CD4-positive, alpha-beta T cell treated with Interferon alpha-2 for 1 hour (primary cell): ENCODE measurements around the gene GNG10.
"Not testable (repeated sequence)": the region's sequence is repeated elsewhere in the genome, so short reads cannot be mapped to it uniquely, and the experiment has no call there.

ENCODE experiments used
- DNase-seq, 2 donors: peaks; one replicate each; pipeline ENCODE4 v3.0.0-alpha.2; 2020 to 2022

Gene GNG10

DNA sequence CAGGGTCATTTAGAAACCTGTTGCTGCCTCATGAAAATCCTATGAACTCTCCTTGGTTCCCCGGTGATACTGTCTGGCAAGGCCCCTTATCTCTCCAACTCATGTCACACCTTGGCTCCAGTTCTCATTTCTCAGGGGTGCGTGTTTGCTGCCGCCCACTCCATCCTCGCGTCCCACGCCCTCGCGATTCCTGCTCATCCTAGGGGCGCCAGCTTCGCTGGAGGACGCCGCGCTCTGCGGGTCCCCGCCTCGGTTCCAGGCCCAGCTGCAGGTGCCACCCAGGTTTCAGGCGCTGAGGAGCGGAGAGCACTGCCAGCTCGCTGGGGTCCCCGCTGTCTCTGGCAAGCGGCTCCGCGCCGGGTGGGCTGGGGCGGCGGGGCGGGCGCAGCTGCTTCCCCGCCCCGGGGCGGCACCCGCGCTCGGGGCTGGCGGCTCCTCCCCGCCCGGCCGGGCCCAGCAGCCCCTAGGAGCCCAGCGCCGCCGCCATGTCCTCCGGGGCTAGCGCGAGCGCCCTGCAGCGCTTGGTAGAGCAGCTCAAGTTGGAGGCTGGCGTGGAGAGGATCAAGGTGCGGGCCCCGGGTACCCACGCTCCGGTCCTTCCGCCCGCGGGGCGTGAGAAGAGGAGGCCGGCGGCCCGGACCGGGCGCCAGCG, at the start of gene GNG10:
TSS of gene GNG10 (plus strand) at position 456 of the 652 bp plus-strand sequence. CDS start at position 486, 30 bp downstream.
- peak; percentile 65 to 75 for DNase-seq

GRCh38 chr9:111613436-111614040, 47.9 kb upstream of the GNG10 start:
- no peak for DNase-seq

DNA sequence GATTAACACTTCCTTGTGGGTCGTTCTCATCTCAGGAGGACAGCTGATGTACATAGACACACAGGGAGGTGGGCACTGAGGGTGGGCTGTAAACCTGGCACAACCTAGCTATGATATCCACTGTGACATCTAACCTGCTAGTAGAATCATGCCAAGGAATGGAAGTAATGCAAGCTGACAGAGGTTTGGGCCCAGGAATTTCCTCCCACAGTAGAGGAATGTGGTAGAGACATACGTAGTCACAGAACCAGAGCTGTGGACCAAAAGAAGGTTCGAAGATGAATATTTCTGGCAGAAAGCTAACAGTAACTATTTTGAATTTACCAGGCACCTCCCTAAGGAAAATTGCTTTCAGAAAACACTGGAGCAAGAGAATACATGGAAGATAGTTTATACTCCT, 45.5 kb upstream of the GNG10 start:
- no peak for DNase-seq

- DNase-seq = not testable (repeated sequence)
Observed at GRCh38 chr9:111617349-111617748, 44.1 kb upstream of the GNG10 start.

- DNase-seq = peak in 1 of 2 donors; percentile 30
Observed at GRCh38 chr9:111621895-111622480, 39.4 kb upstream of the GNG10 start.

- peak in 1 of 2 donors; percentile 41 for DNase-seq
Observed at GRCh38 chr9:111622626-111623025, 38.8 kb upstream of the GNG10 start.

GRCh38 chr9:111627260-111627963, 34.0 kb upstream of the GNG10 start:
- no peak for DNase-seq

DNA sequence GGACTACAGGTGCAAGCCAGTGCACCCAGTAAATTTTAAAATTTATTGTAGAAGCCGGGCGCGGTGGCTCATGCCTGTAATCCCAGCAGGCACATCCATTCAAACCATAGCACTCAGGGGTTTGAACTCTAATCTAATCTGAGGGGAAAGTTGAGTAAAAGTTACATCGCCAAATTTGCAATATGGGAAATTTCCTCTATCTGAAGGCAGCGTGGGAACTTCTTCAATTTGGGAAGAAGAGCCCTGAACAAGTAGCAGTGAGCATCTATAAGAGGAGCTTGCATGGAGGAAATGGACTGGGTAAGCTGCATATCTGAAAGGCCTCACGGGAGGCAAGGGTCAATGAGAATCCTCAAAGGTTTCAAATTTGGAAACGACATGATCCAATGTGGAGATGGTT, 33.0 kb upstream of the GNG10 start:
- DNase-seq = no peak

- no peak for DNase-seq
Observed at GRCh38 chr9:111630182-111630963, 31.0 kb upstream of the GNG10 start.

- DNase-seq = no peak
Observed at GRCh38 chr9:111630964-111631213, 30.5 kb upstream of the GNG10 start.

DNA sequence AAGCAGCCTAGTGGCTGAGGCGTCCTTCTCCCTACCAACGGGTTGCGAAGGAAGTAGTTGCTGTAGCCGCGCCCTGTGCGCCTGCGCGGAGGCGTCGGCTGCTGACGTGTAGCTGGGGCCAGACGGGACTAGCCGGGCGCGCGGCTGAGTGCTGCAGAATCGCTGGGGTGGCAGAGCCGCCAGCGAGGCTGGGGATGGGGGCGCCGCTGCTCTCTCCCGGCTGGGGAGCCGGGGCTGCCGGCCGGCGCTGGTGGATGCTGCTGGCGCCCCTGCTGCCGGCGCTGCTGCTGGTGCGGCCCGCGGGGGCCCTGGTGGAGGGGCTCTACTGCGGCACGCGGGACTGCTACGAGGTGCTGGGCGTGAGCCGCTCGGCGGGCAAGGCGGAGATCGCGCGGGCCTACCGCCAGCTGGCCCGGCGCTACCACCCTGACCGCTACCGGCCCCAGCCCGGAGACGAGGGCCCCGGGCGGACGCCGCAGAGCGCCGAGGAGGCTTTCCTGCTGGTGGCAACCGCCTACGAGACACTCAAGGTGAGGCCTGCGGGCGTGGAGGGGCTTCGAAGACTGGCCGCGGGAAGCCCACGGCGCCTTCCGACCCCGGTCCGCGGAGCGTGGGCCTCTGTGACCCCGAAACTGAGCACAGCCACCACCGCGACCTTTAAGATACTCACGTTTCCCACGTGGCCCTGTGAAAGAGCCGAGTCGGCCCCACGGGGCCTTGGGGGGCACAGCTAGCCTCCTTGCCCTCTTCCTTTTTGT, 30.0 kb upstream of the GNG10 start, which contains the start of gene DNAJC25:
TSS of gene DNAJC25 (plus strand) at position 121 of the 758 bp plus-strand sequence. CDS start at position 195, 74 bp downstream.
- peak; percentile 98 to 99 for DNase-seq

DNA sequence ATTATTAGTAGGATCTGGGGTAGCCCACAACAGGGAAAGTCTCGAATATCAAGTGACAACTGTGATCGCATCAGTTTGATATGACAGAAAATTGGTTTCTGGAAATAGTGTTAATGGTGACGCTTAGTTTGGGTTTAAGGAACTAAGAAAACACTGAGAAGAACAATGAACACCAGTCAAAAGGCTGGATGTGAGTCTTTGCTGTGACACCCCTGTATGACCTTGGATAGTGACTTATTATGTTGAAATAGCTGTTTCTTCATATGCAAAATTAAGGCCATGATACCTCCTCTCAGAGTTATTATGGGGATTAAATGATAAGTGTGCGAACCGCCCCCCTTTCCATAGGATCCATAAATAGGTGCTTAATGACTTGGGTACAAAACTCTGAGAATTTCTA, 29.3 kb upstream of the GNG10 start:
- DNase-seq = peak in 1 of 2 donors; percentile 2

GRCh38 chr9:111632695-111633388, 28.6 kb upstream of the GNG10 start:
- no peak for DNase-seq

DNA sequence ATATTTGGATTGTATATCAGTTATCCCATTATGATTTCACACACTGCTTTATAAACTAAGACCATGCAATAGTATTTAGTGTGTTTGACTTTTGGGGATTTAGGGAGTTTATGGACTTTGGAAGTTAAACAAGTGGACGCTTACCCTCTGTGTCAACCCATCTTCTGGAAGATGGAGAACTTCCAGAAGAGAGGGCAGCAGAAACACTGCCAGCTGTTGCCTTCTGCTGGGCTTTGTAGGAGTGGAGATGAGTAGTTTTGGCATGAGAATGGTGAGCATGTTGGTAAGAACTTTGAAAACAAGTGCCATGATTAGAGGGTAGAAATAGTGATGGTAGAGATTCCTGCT, 28.0 kb upstream of the GNG10 start:
- no peak for DNase-seq

GRCh38 chr9:111634860-111635259, 26.5 kb upstream of the GNG10 start:
- no peak for DNase-seq

DNA sequence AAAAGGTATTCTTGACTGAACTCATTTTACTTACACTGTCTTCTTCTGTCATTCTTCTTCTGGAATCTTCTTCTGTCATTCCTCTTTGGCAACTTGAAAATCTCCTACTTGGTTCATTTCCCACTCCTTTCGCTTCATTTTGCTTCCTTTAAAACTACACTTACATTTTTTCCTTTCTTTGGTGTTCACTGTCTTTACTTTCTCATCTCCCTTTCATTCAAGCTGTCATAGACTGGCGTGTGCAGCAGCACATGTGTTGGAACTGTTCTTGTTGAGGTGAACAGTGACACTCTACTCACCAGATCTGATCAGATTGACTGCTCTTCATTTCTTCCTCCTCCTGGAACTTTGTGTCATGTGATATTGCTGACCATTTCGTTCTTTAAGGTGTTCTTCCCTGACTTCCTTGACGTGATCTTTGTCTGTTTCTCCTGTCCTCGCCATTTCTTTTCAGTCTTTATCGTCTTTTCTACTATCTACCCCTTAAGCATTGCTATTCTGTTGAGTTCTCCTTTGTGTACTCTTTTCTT, 23.9 kb upstream of the GNG10 start:
- no peak for DNase-seq

DNA sequence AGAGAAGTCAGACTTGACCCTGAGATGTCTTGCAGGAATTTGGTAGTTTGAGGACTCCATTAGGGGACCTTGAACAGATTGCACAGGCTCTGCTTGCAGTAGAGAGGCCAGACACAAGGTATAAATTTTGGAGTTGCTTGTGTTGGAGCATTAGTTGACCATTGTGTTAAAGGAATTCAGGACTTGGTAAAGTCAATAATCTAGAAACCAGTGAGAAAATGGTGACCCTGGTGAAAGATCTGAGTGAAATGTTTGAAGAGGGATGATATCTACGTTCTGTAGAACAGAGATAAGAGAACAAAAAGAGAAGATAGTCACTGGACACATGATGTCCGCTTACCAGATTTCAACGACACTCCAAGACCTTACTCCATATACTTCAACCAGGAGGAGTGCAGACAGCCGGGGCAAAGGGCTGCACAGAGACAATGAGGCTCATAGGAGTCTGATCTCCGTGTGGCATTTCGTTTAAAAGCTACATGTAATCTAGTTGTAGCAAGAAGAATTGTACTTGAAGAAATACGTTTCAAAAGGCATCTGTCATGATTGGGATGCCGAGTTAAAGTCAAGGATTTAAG, 17.1 kb upstream of the GNG10 start:
- no peak for DNase-seq

- no peak for DNase-seq
Observed at GRCh38 chr9:111645806-111646205, 15.6 kb upstream of the GNG10 start.

- no peak for DNase-seq
Observed at GRCh38 chr9:111646417-111646816, 15.0 kb upstream of the GNG10 start.

DNA sequence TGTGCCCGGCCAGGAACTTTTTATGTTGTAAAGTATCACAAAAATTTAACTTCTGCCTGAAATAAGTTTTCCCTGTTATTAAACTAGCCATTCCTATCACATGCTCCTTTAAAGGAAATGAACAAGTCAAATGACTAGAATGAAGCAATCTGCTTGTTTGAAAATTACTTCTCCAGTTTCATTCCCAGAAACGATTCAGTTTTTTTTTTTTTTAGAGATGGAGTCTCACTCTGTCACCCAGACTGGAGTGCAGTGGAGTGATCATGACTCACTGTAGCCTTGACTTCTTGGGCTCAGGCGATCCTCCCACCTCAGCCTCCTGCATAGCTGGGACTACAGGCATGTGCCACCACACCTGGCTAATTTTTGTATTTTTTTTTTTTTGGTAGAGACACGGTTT, 13.3 kb upstream of the GNG10 start:
- DNase-seq = no peak

- DNase-seq = no peak
Observed at GRCh38 chr9:111649016-111649415, 12.4 kb upstream of the GNG10 start.
